Measurements from ENCODE around the gene TMEM202.
A peak's percentile ranks its signal among the peaks of the same experiment; 100 is the strongest.
"Not testable (repeated sequence)": the region's sequence is repeated elsewhere in the genome, so short reads cannot be mapped to it uniquely, and the experiment has no call there.

Gene TMEM202

GRCh38 chr15:72397796-72398588 lies at the start of gene TMEM202:
Gene TMEM202 (plus strand): TSS chr15:72398305. CDS start chr15:72398327, 22 bp downstream.
- no peak for DNase-seq

- no peak for DNase-seq
These were observed 44.8 kb upstream of the TMEM202 start for GRCh38 chr15:72353266-72353665.

- no peak for DNase-seq
These were observed 43.6 kb upstream of the TMEM202 start for GRCh38 chr15:72354496-72354895.

- no peak for DNase-seq
These were observed 40.0 kb upstream of the TMEM202 start for GRCh38 chr15:72358121-72358520.

- no peak for DNase-seq
These were observed 39.4 kb upstream of the TMEM202 start for GRCh38 chr15:72358650-72359171.

GRCh38 chr15:72361176-72361575 lies 36.9 kb upstream of the TMEM202 start:
- no peak for DNase-seq

GRCh38 chr15:72365844-72366243 lies 32.3 kb upstream of the TMEM202 start:
- DNase-seq = no peak

GRCh38 chr15:72368325-72368724 lies 29.8 kb upstream of the TMEM202 start:
- DNase-seq = no peak

- no peak for DNase-seq
These were observed 29.2 kb upstream of the TMEM202 start for GRCh38 chr15:72368899-72369298.

- DNase-seq = no peak
These were observed 28.1 kb upstream of the TMEM202 start for GRCh38 chr15:72369964-72370363.

GRCh38 chr15:72372361-72372760 lies 25.7 kb upstream of the TMEM202 start:
- no peak for DNase-seq

GRCh38 chr15:72375501-72375845 lies 22.6 kb upstream of the TMEM202 start:
- no peak for DNase-seq

- peak; percentile 89 to 93 for DNase-seq
These were observed 22.1 kb upstream of the TMEM202 start, which contains the start of gene HEXA for GRCh38 chr15:72375846-72376581. Gene HEXA (minus strand): TSS chr15:72376014. CDS start chr15:72375972, 42 bp downstream.

GRCh38 chr15:72377331-72377730 lies 20.8 kb upstream of the TMEM202 start:
- DNase-seq = no peak

- DNase-seq = not testable (repeated sequence)
These were observed 19.0 kb upstream of the TMEM202 start for GRCh38 chr15:72379106-72379505.

- no peak for DNase-seq
These were observed 18.2 kb upstream of the TMEM202 start for GRCh38 chr15:72379856-72380430.

- no peak for DNase-seq
These were observed 17.4 kb upstream of the TMEM202 start for GRCh38 chr15:72380743-72381142.

- peak in 1 of 2 experiments; percentile 15 for DNase-seq
These were observed 16.0 kb upstream of the TMEM202 start for GRCh38 chr15:72382146-72382545.

GRCh38 chr15:72387741-72388140 lies 10.4 kb upstream of the TMEM202 start:
- DNase-seq = no peak

GRCh38 chr15:72389231-72389630 lies 8.9 kb upstream of the TMEM202 start:
- DNase-seq = no peak

GRCh38 chr15:72396331-72396730 lies 1.8 kb upstream of the TMEM202 start:
- DNase-seq = not testable (repeated sequence)

- no peak for DNase-seq
These were observed 543 bp downstream of the TMEM202 start for GRCh38 chr15:72398648-72399047.

- no peak for DNase-seq
These were observed 4.6 kb downstream of the TMEM202 start for GRCh38 chr15:72402726-72403125.

- no peak for DNase-seq
These were observed 6.3 kb downstream of the TMEM202 start for GRCh38 chr15:72404356-72404755.
